ENCODE results near the gene RNF126.

- TF ChIP-seq CTCF (IDR thresholded peaks at IDR 0.05; ENCODE audit: low read depth, low read length) (no peak), EZH2phosphoT487 (IDR thresholded peaks at IDR 0.05; ENCODE audit: low read depth) (no peak)
Measured at GRCh38 chr19:625257-625656, 37.8 kb downstream of the RNF126 start.
